Activated CD4-positive, alpha-beta T cell treated with anti-CD3 and anti-CD28 coated beads, Interleukin-2, amount 50 U/mL, for 24 hours (primary cell): ENCODE measurements around the gene TMEM131.

Experiments used
- DNase-seq, 2 donors: peaks; one replicate each; pipeline ENCODE4 v3.0.0-alpha.2; 2020; ENCODE audit warnings: low read depth in 1 of 2, low spot score in 1 of 2

TMEM131 gene

GRCh38 chr2:97819754-97820153, 176.0 kb downstream of the TMEM131 start:
- no peak for DNase-seq

- no peak for DNase-seq
Observed at GRCh38 chr2:97816411-97816810, 179.3 kb downstream of the TMEM131 start.

GRCh38 chr2:97812931-97813330, 182.8 kb downstream of the TMEM131 start:
- no peak for DNase-seq

DNA sequence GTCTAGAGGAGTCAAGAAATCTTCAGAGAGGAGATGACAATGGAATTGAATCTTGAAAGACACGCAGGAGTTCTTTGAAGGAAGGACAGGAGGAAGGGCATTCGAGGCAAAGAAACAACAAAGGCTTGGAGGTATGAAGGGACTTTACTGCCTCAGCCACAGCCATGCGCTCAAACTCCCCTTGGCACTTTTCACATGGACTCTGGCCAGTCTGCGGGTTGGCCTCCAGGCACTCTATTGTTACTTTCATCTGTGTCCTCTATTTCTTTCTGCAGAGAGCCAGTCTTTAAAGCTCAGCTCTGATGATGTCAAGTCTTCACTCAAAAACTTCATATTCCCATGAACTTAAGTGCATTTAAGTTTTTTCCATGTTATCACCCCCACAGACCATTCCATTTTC, 186.9 kb downstream of the TMEM131 start:
- DNase-seq = no peak

DNA sequence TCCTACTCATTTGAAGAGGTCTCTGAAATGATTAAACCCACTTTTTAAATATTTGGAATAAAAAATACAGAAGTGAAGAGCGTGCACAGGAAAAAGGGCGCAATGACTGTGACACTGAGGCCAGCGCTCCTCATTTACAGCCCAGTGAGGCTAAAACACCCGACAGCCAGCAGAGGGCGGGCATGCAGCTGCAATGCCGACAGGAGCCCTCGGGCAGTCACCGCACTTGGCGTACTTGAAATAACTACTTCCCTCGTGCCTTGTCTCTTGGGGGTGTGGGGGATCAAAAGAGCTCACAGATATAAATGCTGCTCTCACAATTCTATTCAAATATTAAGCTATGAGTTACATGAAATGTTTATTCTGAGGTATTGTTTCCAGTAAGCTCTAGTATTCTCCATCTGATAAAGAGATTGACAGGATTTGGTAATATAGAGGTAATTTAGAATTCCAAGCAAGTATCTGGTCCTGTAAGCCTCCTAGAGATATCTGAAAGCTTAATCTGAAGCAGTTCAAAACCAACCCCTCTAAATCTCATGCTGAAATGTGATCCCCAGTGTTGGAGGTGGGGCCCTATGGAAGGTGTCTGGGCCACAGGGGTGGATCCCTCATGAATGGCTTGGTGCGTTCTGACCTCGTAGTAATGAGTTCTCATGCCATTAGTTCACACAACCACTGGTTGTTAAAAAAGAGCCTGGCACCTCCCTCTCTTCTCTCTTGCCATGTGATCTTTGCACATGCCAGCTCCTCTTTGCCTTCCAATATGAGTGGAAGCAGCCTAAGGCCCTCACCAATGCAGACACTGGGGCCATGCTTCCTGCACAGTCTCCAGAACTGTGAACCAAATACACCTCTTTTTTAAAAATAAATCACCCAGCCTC, 188.8 kb downstream of the TMEM131 start:
- DNase-seq = peak; percentile 44 to 70

- no peak for DNase-seq
Observed at GRCh38 chr2:97805776-97806175, 190.0 kb downstream of the TMEM131 start.

DNA sequence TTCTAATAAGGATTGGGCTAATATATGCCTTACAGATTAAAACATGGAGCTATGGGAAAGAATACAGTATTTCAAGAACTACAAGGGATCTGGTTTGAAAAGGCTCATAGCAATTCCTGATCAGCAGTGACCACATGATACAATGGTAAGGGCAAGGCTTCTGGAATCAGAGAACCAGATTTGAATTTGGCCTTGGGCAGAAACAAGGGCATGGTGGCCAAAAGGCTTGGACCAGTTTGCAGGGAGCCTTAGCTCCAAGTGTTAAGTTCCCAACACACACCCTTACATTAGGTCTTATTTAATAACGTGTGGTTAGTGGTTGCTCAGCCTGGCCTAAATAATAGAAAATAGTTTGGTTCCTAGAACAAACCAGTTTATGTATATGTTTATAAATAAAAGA, 194.7 kb downstream of the TMEM131 start:
- DNase-seq = no peak

DNA sequence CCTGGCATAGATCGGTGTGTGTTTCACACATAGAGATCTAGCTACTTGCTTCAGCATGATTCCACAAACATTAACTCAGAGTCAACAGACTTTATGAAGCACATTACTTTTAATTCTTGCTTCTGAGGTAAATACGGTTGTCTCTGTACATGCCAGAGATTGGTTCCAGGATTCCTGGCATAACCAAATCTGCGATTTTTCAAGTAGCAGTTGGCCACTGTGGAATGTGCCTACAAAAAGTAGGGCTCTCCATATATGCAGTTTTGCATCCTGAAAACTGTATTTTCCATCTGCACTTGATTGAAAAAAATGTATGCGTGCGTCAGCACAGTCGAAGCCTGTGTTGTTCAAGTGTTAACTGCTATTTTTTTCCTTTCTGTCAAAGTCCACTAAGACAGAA, 197.3 kb downstream of the TMEM131 start:
- no peak for DNase-seq

GRCh38 chr2:97797355-97797754, 198.4 kb downstream of the TMEM131 start:
- DNase-seq = no peak

DNA sequence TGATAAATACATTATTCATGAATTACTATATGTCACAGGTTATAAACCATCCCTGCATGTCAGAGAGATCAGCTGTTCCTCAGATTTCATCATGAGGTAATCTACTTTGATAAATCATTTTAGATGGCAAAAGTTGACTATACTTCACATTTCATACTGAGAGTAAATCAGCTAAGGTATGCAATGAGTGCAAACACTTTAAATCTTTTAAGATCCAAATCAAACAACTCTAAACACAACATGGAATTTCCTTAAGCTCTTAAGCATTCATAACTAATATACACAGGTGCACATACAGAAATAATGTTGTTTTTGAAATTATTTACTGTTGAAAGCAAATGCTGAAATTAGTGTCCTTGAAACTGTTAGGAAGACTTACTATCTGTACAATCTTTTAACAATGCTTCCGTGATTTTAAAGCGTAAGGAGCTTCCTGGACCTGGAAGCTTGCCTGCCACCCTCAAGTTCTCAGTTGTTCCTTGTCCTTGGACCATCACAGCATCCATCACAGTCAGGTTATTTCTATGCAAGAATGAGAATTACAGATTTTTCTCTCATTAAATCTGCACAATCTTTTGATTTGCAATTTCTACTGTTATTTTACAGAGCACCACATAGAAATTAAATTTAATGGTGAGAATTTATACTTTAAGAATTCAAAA, 199.2 kb downstream of the TMEM131 start:
- no peak for DNase-seq

DNA sequence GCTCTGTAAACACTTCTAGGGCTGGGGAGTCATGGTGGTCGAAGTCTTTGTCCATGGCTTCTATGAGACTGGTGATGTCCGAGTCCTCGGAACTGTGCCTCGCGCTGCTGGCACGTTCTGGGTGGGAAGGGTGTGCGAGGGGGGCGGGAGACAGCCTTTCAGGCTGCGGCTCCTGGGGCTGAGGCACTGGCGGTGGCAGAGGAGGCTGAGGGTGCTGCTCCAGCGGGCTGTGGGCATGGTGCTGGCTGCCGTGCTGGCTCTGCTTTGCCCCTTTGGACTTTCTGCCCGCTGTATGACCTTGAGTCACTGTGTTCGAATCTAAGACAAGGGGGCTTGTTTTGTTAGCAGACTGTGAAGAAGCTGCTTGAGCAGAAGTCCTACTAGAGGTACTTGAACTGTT, 203.3 kb downstream of the TMEM131 start:
- no peak for DNase-seq

GRCh38 chr2:97788986-97789644, 206.6 kb downstream of the TMEM131 start:
- DNase-seq = no peak

DNA sequence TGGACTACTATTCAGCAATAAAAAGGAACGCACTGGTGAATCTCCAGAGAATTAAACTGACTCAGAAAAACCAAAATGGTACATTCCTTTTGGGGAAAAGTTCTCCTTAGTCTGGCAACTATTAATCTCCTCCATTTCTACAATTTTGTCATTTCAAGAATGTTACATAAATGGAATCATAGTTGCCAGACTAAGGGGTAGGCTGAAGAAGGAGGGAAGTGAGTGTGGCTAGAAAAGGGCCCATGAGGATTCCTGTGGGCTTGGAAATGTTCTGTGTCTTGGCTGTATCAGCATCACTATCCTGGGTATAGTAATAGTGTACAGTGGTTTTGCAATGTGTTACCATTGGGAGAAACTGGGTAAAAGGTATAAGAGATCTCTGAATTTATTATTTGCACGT, 209.9 kb downstream of the TMEM131 start:
- no peak for DNase-seq

- no peak for DNase-seq
Observed at GRCh38 chr2:97784953-97785352, 210.8 kb downstream of the TMEM131 start.

DNA sequence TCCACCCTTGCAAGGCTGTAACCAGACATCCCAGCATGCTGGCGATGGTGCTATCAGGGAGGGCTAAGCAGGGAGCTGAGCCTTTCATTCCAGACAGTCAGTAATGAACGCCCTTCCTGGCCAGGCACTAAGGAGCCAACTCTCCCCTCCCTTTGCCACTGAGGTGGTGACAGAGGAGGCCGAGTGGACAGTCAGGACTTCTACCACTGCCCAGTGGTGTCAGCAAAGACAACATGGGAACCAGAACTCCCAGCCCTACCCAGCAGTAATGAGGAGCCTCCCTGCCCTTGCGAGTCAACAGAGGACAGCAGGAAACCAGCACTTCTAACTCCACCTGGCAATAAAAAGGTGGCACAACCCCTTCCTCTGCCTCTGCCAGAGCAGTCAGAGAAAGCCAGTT, 213.8 kb downstream of the TMEM131 start:
- no peak for DNase-seq

DNA sequence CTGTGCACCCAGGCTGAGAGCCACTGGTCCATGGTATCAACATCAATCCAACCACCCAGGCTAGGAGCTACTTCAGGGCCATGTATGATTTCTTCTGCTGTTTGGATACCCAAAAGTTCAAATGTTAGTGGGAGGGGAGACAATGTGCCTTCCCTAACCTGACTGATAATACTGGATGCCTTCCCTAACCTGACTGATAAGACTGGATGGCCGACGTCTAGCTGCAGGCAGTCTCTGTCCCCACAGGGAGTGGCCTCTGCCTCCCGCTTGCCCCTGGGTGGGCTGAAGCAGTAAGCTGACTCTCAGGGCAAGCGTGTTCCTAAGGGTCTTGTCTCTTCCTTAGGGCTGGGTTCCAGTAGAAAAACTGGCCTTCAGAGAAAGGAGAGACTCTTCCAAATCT, 216.6 kb downstream of the TMEM131 start:
- no peak for DNase-seq

- DNase-seq = no peak
Observed at GRCh38 chr2:97775074-97775473, 220.7 kb downstream of the TMEM131 start.

- no peak for DNase-seq
Observed at GRCh38 chr2:97774425-97774824, 221.3 kb downstream of the TMEM131 start.

DNA sequence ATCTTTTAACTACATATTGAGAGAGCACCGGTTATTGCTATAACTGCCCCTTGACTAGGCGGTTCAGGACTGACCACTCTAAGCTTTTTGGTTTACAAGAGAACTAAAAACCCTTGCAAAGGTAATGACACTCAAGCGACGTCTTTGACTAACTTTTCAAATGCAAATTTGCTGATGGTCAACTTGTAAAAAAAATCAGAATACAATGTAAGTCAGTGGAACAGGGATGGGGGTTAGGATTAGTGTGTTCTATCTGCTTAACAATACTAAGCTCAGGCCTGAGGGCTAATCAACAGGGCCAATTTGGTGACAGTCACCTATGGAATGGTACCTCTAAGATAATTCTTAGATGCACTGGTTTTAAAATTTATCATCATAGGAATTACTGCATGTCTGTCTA, 225.3 kb downstream of the TMEM131 start:
- no peak for DNase-seq

DNA sequence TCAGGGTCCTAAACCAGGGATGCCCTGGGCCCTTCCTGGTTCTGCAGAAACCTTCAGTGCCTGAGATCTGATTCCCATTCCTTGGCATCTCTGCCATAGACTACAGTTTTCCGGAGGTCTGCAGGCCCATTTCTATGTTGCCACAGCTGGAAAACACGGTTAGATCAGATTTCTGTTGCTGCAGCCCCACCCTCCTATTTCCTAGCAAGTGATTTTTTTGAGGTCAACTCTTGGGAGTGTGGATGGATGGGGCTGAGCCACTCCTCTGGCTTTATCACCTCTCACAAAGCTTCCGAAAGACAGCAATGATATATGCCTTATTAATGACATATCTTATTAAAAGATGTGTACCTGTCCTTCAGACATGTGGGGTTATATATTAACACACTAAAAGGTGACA, 226.0 kb downstream of the TMEM131 start:
- no peak for DNase-seq

GRCh38 chr2:97769308-97769707, 226.4 kb downstream of the TMEM131 start:
- no peak for DNase-seq

DNA sequence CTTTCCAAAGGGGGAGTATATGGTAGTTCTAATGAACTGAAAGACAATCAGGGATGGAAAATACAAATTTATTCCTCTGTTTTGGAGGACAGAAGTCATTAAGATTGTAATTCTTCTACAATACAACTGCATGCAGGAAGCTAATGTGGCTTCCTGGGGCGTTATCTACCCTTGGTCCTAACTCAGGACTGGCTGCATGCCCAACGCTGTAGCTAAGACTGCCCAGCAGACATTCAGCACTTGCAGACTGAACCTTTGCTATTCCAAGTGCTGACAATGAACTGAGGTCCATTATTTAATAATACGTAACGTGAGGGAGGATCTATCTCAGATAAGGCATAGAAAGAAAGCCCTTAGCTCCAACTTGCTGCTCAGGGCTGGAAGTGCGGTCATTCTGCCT, 229.2 kb downstream of the TMEM131 start:
- no peak for DNase-seq
